B cell (primary cell): ENCODE results near the gene SERPINE2. TPM values are rescaled to one million over a fixed set of nuclear protein-coding genes. Genes with fewer than 3 reads are reported as not detected.

Experiments used
- ATAC-seq: fragments of 200-7000 bp; cut with Tn5 transposase; one replicate; pipeline ENCODE4 v1.10.0; 2021; ENCODE audit warnings: low read depth, mild to moderate bottlenecking, moderate number of reproducible peaks, moderate library complexity
- CTCF ChIA-PET: fragments of 350-600 bp; sonication (Branson Sonifier 250); formaldehyde crosslinking; loops from one replicate; lab custom pipeline; 2021; ENCODE audit warnings: antibody characterized with exemption, inconsistent platforms; lab: Charles Lee
- POLR2A ChIA-PET: fragments of 350-600 bp; sonication (Branson Sonifier 250); formaldehyde crosslinking; loops from one replicate; lab custom pipeline; 2021; ENCODE audit warnings: antibody characterized with exemption; lab: Charles Lee
- DNase-seq: peaks from one replicate; pipeline ENCODE4 v3.0.0; 2013
- H2AFZ ChIP-seq: 2 replicates; pipeline ENCODE4 v1.6.1; 2012; ENCODE audit warnings: mild to moderate bottlenecking, low read depth, low read length; ENCODE audit not compliant: insufficient read depth, poor library complexity, severe bottlenecking
- H3K27ac ChIP-seq, 2 donors: 1 replicate in 1 of 2; 2 replicates in 1 of 2; pipeline ENCODE4 v1.5.1; 2012 to 2013; ENCODE audit warnings: low read length in 2 of 2, mild to moderate bottlenecking in 2 of 2, moderate library complexity in 1 of 2
- H3K27me3 ChIP-seq, 4 experiments: fragments of 200-600 bp in 1 of 4; sonication (generic) in 1 of 4; replicated peaks in 1 of 4; 1 replicate in 2 of 4; 2 replicates in 2 of 4; pipeline versions ENCODE4 v1.6.1 to v1.7.0; 2013 to 2016; ENCODE audit warnings: low read length in 3 of 4, mild to moderate bottlenecking in 2 of 4, mixed read lengths in 1 of 4, moderate library complexity in 1 of 4; ENCODE audit not compliant: insufficient read depth in 4 of 4, control insufficient read depth in 3 of 4; ENCODE audit errors: control extremely low read depth in 1 of 4
- H3K36me3 ChIP-seq, 2 experiments: replicated peaks in 1 of 2; 1 replicate in 1 of 2; 2 replicates in 1 of 2; pipeline versions ENCODE4 v1.6.1 to v1.7.1; 2013; ENCODE audit warnings: low read length in 1 of 2; ENCODE audit not compliant: insufficient read depth in 2 of 2, control insufficient read depth in 1 of 2; ENCODE audit errors: control extremely low read depth in 1 of 2, extremely low read depth in 1 of 2
- H3K4me1 ChIP-seq, 2 donors: fragments of 200-600 bp in 1 of 2; sonication (generic) in 1 of 2; 1 replicate in 1 of 2; 2 replicates in 1 of 2; pipeline versions ENCODE4 v1.5.1 to v1.6.1; 2013 to 2017; ENCODE audit warnings: low read length in 2 of 2; ENCODE audit not compliant: control insufficient read depth in 2 of 2, insufficient read depth in 2 of 2
- H3K4me2 ChIP-seq: replicated peaks from 2 replicates; pipeline ENCODE3; 2012; ENCODE audit warnings: mild to moderate bottlenecking, low read depth, low read length; ENCODE audit not compliant: poor library complexity, severe bottlenecking
- H3K4me3 ChIP-seq, 5 experiments: fragments of 200-600 bp in 1 of 5; sonication (generic) in 1 of 5; 1 replicate in 3 of 5; 2 replicates in 2 of 5; pipeline versions ENCODE4 v1.5.1 to v1.7.0; 2011 to 2016; ENCODE audit warnings: low read length in 4 of 5, mild to moderate bottlenecking in 4 of 5, low read depth in 2 of 5, control low read depth in 1 of 5, moderate library complexity in 1 of 5; ENCODE audit not compliant: insufficient read depth in 1 of 5; ENCODE audit errors: control extremely low read depth in 1 of 5, extremely low read depth in 1 of 5
- H3K79me2 ChIP-seq: fragments of 200-600 bp; sonication (generic); one replicate; pipeline ENCODE4 v1.6.0; 2016; ENCODE audit warnings: low read length; ENCODE audit not compliant: control insufficient read depth, insufficient read depth
- H3K9ac ChIP-seq: fragments of 200-600 bp; sonication (generic); 2 replicates; pipeline ENCODE4 v1.6.1; 2017; ENCODE audit warnings: mild to moderate bottlenecking, low read length, moderate library complexity
- H3K9me3 ChIP-seq, 3 donors: one replicate each; pipeline versions ENCODE4 v1.6.1 to v1.7.1; 2013; ENCODE audit warnings: low read length in 2 of 3; ENCODE audit not compliant: control insufficient read depth in 2 of 3, insufficient read depth in 1 of 3; ENCODE audit errors: control extremely low read depth in 1 of 3
- H4K20me1 ChIP-seq: 2 replicates; pipeline ENCODE4 v1.6.0; 2012; ENCODE audit warnings: mild to moderate bottlenecking, low read length; ENCODE audit not compliant: insufficient read depth, control insufficient read depth, poor library complexity, severe bottlenecking
- H3K27ac Mint-ChIP-seq: one replicate; pipeline ENCODE4 v1.8.0; 2021; ENCODE audit warnings: mixed read lengths
- H3K27me3 Mint-ChIP-seq: one replicate; pipeline ENCODE4 v1.8.0; 2021; ENCODE audit warnings: mixed read lengths
- H3K4me1 Mint-ChIP-seq: one replicate; pipeline ENCODE4 v1.8.0; 2021; ENCODE audit warnings: mixed read lengths
- H3K4me3 Mint-ChIP-seq: one replicate; pipeline ENCODE4 v1.8.0; 2021; ENCODE audit warnings: mixed read lengths
- H3K9me3 Mint-ChIP-seq: one replicate; pipeline ENCODE4 v1.8.0; 2022; ENCODE audit warnings: mixed read lengths; ENCODE audit not compliant: insufficient read depth
- CTCF ChIP-seq: fragments of 200-600 bp; IDR thresholded peaks from one replicate; pipeline ENCODE4 v1.8.0; 2022; ENCODE audit warnings: antibody characterized with exemption, mild to moderate bottlenecking
- EZH2 ChIP-seq: IDR thresholded peaks from 2 replicates; pipeline ENCODE4 v1.6.1; 2012; ENCODE audit warnings: borderline replicate concordance, low read depth, mild to moderate bottlenecking, moderate library complexity, low read length; ENCODE audit not compliant: insufficient read depth, poor library complexity, severe bottlenecking
- WGBS: methylation state at CpG from one replicate; pipeline ENCODE4 v1.1.5; 2013; ENCODE audit warnings: missing lambda C conversion rate; ENCODE audit not compliant: insufficient coverage; 5-methylcytosine and 5-hydroxymethylcytosine counted together
- intact Hi-C: fragments of 100-400 bp; cut with micrococcal nuclease; formaldehyde crosslinking; loops from one replicate; pipeline ENCODE4 v1.10.0; 2022
- polyA plus RNA-seq: library from polyadenylated mRNA; depleted of rRNA; stranded (reverse); fragments of >200 nt; gene quantifications from 2 replicates; pipeline ENCODE4 v1.2.3, GENCODE V29; 2012
- total RNA-seq, 2 donors: library from RNA; stranded (reverse); fragments of 120-200 nt in 1 of 2; gene quantifications; 1 replicate in 1 of 2; 2 replicates in 1 of 2; pipeline versions ENCODE4 v1.2.3 to v1.2.4, GENCODE V29; 2013 to 2022

SERPINE2 gene
- total and polyA plus RNA-seq, 2 donors (not counting 1 experiment from before 2014, with no cell fraction given) = 0.45 to 1.8 TPM

GRCh38 chr2:223978451-223978850 is 60.6 kb downstream of the SERPINE2 start:
- Histone ChIP-seq H3K79me2 (no peaks in the 10 kb centered on the region), H3K36me3 (no peaks in the 10 kb centered on the region), H3K4me3 (no peak overlapping the region), H3K4me1 (no peaks in the 10 kb centered on the region), H3K4me2 (no peak overlapping the region), H4K20me1 (no peaks in the 10 kb centered on the region), H3K27me3 (no peaks in the 10 kb centered on the region), H2AFZ (no peak overlapping the region), H3K9me3 (no peaks in the 10 kb centered on the region), H3K27ac (no peak overlapping the region), H3K9ac (no peak overlapping the region)
- Mint-ChIP-seq H3K4me1 (no peaks in the 10 kb centered on the region), H3K4me3 (no peak overlapping the region), H3K9me3 (no peaks in the 10 kb centered on the region), H3K27me3 (no peaks in the 10 kb centered on the region), H3K27ac (no peak overlapping the region)
- ChIA-PET POLR2A (no interaction called here), CTCF (interaction anchor here (1.0 to 6.6 kb wide), 4 partner anchors 8 to 306 kb away, joined by 3 to 50 read pairs (median 4); no protein-coding TSS in a partner anchor)
- no peak for DNase-seq
- WGBS = 100% methylated on average over 2 of the region's 4 CpGs
- no peak for ATAC-seq
- intact Hi-C loops = loop anchor here (10.0 kb wide), 1 partner anchor 376 kb away; no protein-coding TSS in a partner anchor
- TF ChIP-seq CTCF (no peak), EZH2 (no peak)

- Mint-ChIP-seq H3K27ac (no peak overlapping the region), H3K9me3 (no peaks in the 10 kb centered on the region), H3K27me3 (no peaks in the 10 kb centered on the region), H3K4me3 (no peak overlapping the region), H3K4me1 (no peaks in the 10 kb centered on the region)
- CTCF ChIA-PET = interaction anchor here (1.1 to 6.6 kb wide), 2 partner anchors 12 to 15 kb away, joined by 3 to 50 read pairs; no protein-coding TSS in a partner anchor
- ATAC-seq = no peak
- Histone ChIP-seq H3K4me3 (no peak overlapping the region), H3K27ac (no peak overlapping the region), H3K79me2 (no peaks in the 10 kb centered on the region), H3K4me2 (no peak overlapping the region), H2AFZ (no peak overlapping the region), H4K20me1 (no peaks in the 10 kb centered on the region), H3K27me3 (no peaks in the 10 kb centered on the region), H3K4me1 (no peaks in the 10 kb centered on the region), H3K36me3 (peaks cover 0 to 3% of the 10 kb centered on the region in 2 experiments), H3K9me3 (no peaks in the 10 kb centered on the region), H3K9ac (no peak overlapping the region)
- POLR2A ChIA-PET = no interaction called here
- no peak for TF ChIP-seq CTCF
- TF ChIP-seq EZH2 = no peak
- no CpG with 5 or more reads among the region's 3 CpGs for WGBS
- DNase-seq = no peak
- intact Hi-C loops = loop anchor here (10.0 kb wide), 1 partner anchor 378 kb away; no protein-coding TSS in a partner anchor
Measured at GRCh38 chr2:223976635-223977226, 62.4 kb downstream of the SERPINE2 start.
